Caco-2 (cell line): ENCODE results near the gene C11orf24. TPM values are rescaled to one million over a fixed set of nuclear protein-coding genes. Genes with fewer than 3 reads are reported as not detected.

Experiments
- BruUV-seq: library from RNA; stranded (reverse); fragments of 400-500 nt; replicated peaks from 2 replicates; lab custom pipeline; 2021; lab: Mats Ljungman, UMichigan
- CTCF ChIA-PET: fragments of 300-600 bp; sonication (Branson Sonifier 250); formaldehyde crosslinking; loops from one replicate; lab custom pipeline; 2022; ENCODE audit warnings: antibody characterized with exemption; lab: Charles Lee
- POLR2A ChIA-PET: fragments of 300-600 bp; sonication (Branson Sonifier 250); formaldehyde crosslinking; loops from one replicate; lab custom pipeline; 2022; ENCODE audit warnings: antibody characterized with exemption; lab: Charles Lee
- DNase-seq, 2 experiments: peaks; one replicate each; pipeline versions ENCODE4 v3.0.0 to v3.0.0-alpha.2; 2020 to 2022
- H3K27me3 ChIP-seq: replicated peaks from 2 replicates; pipeline ENCODE4 v1.6.0; 2011; ENCODE audit warnings: low read length; ENCODE audit not compliant: control insufficient read depth, insufficient read depth
- H3K36me3 ChIP-seq: 2 replicates; pipeline ENCODE4 v1.5.1; 2011; ENCODE audit warnings: low read length; ENCODE audit not compliant: control insufficient read depth, insufficient read depth
- H3K4me1 ChIP-seq: fragments of 250-450 bp; sonication (Bioruptor Pico); 2 replicates; pipeline ENCODE4 v1.5.1; 2020; ENCODE audit warnings: mild to moderate bottlenecking
- H3K4me3 ChIP-seq: 2 replicates; pipeline ENCODE4 v1.5.1; 2011; ENCODE audit warnings: low read depth, mild to moderate bottlenecking, control low read depth, low read length
- H3K9me3 ChIP-seq: fragments of 250-450 bp; sonication (Bioruptor Pico); 2 replicates; pipeline ENCODE4 v1.5.1; 2020; ENCODE audit warnings: mild to moderate bottlenecking, moderate library complexity
- H3K27ac Mint-ChIP-seq: one replicate; pipeline ENCODE4 v1.8.0; 2022; ENCODE audit warnings: mixed read lengths; ENCODE audit not compliant: unreplicated experiment
- H3K27me3 Mint-ChIP-seq: one replicate; pipeline ENCODE4 v1.8.0; 2022; ENCODE audit warnings: mixed read lengths; ENCODE audit not compliant: insufficient read depth, unreplicated experiment
- H3K36me3 Mint-ChIP-seq: one replicate; pipeline ENCODE4 v1.8.0; 2022; ENCODE audit warnings: mild to moderate bottlenecking, mixed read lengths; ENCODE audit not compliant: insufficient read depth, unreplicated experiment
- H3K4me1 Mint-ChIP-seq: one replicate; pipeline ENCODE4 v1.8.0; 2022; ENCODE audit warnings: low read depth, mixed read lengths; ENCODE audit not compliant: unreplicated experiment
- H3K4me3 Mint-ChIP-seq: one replicate; pipeline ENCODE4 v1.8.0; 2022; ENCODE audit warnings: mild to moderate bottlenecking, moderate library complexity, mixed read lengths; ENCODE audit not compliant: unreplicated experiment
- H3K9me3 Mint-ChIP-seq: one replicate; pipeline ENCODE4 v1.8.0; 2022; ENCODE audit warnings: mixed read lengths; ENCODE audit not compliant: unreplicated experiment
- CTCF ChIP-seq, 2 experiments: fragments of 200-600 bp in 1 of 2; IDR thresholded peaks; 1 replicate in 1 of 2; 2 replicates in 1 of 2; pipeline versions ENCODE4 v1.5.1 to v1.8.0; 2011 to 2022; ENCODE audit warnings: antibody characterized with exemption in 1 of 2, control low read depth in 1 of 2, inconsistent platforms in 1 of 2, low read depth in 1 of 2, low read length in 1 of 2, mild to moderate bottlenecking in 1 of 2, moderate library complexity in 1 of 2; ENCODE audit not compliant: insufficient read depth in 1 of 2, severe bottlenecking in 1 of 2, unreplicated experiment in 1 of 2
- intact Hi-C: fragments of 100-400 bp; cut with micrococcal nuclease; formaldehyde crosslinking; loops from one replicate; pipeline ENCODE4 v1.10.0; 2022; ENCODE audit not compliant: unreplicated experiment
- total RNA-seq: library from RNA; stranded (reverse); gene quantifications from 2 replicates; pipeline ENCODE4 v1.2.3, GENCODE V29; 2022

C11orf24 gene
- total RNA-seq, 1 experiment from 2014 or later = 79.8 TPM

GRCh38 chr11:68295940-68296339, 24.2 kb upstream of the C11orf24 start:
- no peaks in the 10 kb centered on the region for H3K9me3 Mint-ChIP-seq
- H3K36me3 ChIP-seq = no peaks in the 10 kb centered on the region
- no TSS peak for BruUV-seq
- intact Hi-C loops = loop anchor here (2.0 to 10.0 kb wide), 4 partner anchors 25 to 171 kb away; partner anchors contain the start of genes C11orf24 and CHKA
- no peak for DNase-seq
- H3K36me3 Mint-ChIP-seq = peaks cover 6% of the 10 kb centered on the region
- no peak for TF ChIP-seq CTCF (IDR thresholded peaks at IDR 0.05; ENCODE audit: insufficient read depth in 1 of 2, low read depth in 1 of 2, low read length in 1 of 2, severe bottlenecking in 1 of 2, unreplicated experiment in 1 of 2)
- ChIA-PET CTCF (interaction anchor here (0.6 to 4.4 kb wide), 3 partner anchors 24 to 37 kb away, joined by 3 to 100 read pairs (median 17); partner anchors contain the start of gene C11orf24), POLR2A (interaction anchor here (1.4 to 4.0 kb wide), 2 partner anchors 24 to 25 kb away, joined by 4 to 43 read pairs; partner anchors contain the start of gene C11orf24)
- no peaks in the 10 kb centered on the region for H3K9me3 ChIP-seq
- H3K4me3 Mint-ChIP-seq = no peak overlapping the region
- no peaks in the 10 kb centered on the region for H3K27me3 ChIP-seq
- peaks cover 28% of the 10 kb centered on the region for H3K4me1 ChIP-seq
- no peak overlapping the region for H3K27ac Mint-ChIP-seq
- peaks cover 27% of the 10 kb centered on the region for H3K4me1 Mint-ChIP-seq
- no peak overlapping the region for H3K4me3 ChIP-seq
- no peaks in the 10 kb centered on the region for H3K27me3 Mint-ChIP-seq

GRCh38 chr11:68295271-68295670, 23.5 kb upstream of the C11orf24 start:
- ChIA-PET POLR2A (no interaction called here), CTCF (interaction anchor here (4.4 kb wide), 1 partner anchor 37 kb away, joined by 100 read pairs; no protein-coding TSS in a partner anchor)
- no peaks in the 10 kb centered on the region for H3K27me3 ChIP-seq
- Mint-ChIP-seq H3K4me1 (peaks cover 27% of the 10 kb centered on the region), H3K9me3 (no peaks in the 10 kb centered on the region), H3K27me3 (no peaks in the 10 kb centered on the region), H3K27ac (no peak overlapping the region), H3K36me3 (peaks cover 6% of the 10 kb centered on the region), H3K4me3 (no peak overlapping the region)
- no peak for TF ChIP-seq CTCF (IDR thresholded peaks at IDR 0.05; ENCODE audit: insufficient read depth in 1 of 2, low read depth in 1 of 2, low read length in 1 of 2, severe bottlenecking in 1 of 2, unreplicated experiment in 1 of 2)
- H3K4me1 ChIP-seq = peaks cover 28% of the 10 kb centered on the region
- H3K36me3 ChIP-seq = no peaks in the 10 kb centered on the region
- H3K9me3 ChIP-seq = peaks cover 6% of the 10 kb centered on the region
- no peak for DNase-seq
- intact Hi-C loops = loop anchor here (10.0 kb wide), 1 partner anchor 170 kb away; the partner anchor contains the start of gene CHKA
- BruUV-seq = no TSS peak
- no peak overlapping the region for H3K4me3 ChIP-seq

GRCh38 chr11:68293708-68294107, 21.9 kb upstream of the C11orf24 start:
- H3K4me1 Mint-ChIP-seq = peaks cover 19% of the 10 kb centered on the region
- no peak for DNase-seq
- peaks cover 22% of the 10 kb centered on the region for H3K4me1 ChIP-seq
- H3K27me3 ChIP-seq = no peaks in the 10 kb centered on the region
- H3K27me3 Mint-ChIP-seq = no peaks in the 10 kb centered on the region
- POLR2A ChIA-PET = no interaction called here
- TF ChIP-seq CTCF (IDR thresholded peaks at IDR 0.05; ENCODE audit: insufficient read depth in 1 of 2, low read depth in 1 of 2, low read length in 1 of 2, severe bottlenecking in 1 of 2, unreplicated experiment in 1 of 2) = no peak
- H3K27ac Mint-ChIP-seq = no peak overlapping the region
- intact Hi-C loops = loop anchor here (10.0 kb wide), 1 partner anchor 169 kb away; the partner anchor contains the start of gene CHKA
- H3K9me3 Mint-ChIP-seq = no peaks in the 10 kb centered on the region
- H3K4me3 ChIP-seq = no peak overlapping the region
- H3K4me3 Mint-ChIP-seq = no peak overlapping the region
- H3K36me3 Mint-ChIP-seq = peaks cover 6% of the 10 kb centered on the region
- BruUV-seq = no TSS peak
- CTCF ChIA-PET = no interaction called here
- H3K36me3 ChIP-seq = no peaks in the 10 kb centered on the region
- H3K9me3 ChIP-seq = peaks cover 15% of the 10 kb centered on the region
